AG08395 (cell line): Measurements from ENCODE around the gene NPIPB12.
"Not testable (repeated sequence)": the region's sequence is repeated elsewhere in the genome, so short reads cannot be mapped to it uniquely, and the experiment has no call there.

ENCODE experiments used
- DNase-seq: peaks from one replicate; pipeline ENCODE4 v3.0.0; 2012; ENCODE audit warnings: mixed read lengths, low spot score

NPIPB12 gene

GRCh38 chr16:29506308-29506707 lies at the start of gene NPIPB12:
Gene NPIPB12, minus strand, starts transcription at chr16:29506408.
- DNase-seq, result not testable (repeated sequence)

DNA sequence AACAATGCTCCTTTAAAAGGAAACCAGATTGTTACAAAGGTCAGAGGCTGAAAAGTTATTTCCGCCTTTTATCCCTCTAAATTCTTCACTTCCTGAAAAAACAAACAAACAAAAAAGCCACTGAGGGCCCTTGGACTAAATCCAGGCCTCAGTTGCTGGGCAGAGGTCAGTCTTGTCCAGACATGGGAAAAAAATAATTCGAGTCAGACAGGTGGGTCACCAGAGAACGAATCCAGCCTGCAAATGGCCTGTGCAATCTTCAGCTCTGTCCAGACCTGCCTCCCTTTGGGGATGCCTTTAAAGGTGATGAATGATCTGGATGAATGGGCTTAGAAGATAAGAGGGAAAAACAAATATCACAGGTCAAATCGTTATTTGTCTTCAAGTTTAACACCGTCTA lies 15.3 kb upstream of the NPIPB12 start:
- not testable (repeated sequence) for DNase-seq

- not testable (repeated sequence) for DNase-seq
These were observed 23.9 kb downstream of the NPIPB12 start for GRCh38 chr16:29482276-29482675.

DNA sequence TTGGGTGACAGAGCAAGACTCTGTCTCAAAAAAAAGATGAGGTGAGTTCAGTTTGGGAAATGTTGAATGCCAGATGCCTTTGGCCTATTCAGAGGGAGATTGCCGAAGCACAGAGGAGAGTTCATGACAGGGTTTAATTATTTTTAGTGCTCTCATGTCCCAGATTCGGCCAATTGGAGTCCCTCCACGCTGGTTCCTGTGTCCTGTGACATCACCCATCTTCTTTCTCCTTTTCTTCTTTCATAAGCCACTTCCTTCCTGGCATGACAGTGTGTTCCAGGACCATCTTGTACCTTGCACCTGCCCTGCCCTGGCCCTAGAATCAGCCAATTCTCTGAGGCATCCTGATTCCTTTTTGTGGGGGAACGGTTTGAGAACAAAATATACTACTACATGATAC lies 34.1 kb downstream of the NPIPB12 start:
- DNase-seq, result not testable (repeated sequence)

DNA sequence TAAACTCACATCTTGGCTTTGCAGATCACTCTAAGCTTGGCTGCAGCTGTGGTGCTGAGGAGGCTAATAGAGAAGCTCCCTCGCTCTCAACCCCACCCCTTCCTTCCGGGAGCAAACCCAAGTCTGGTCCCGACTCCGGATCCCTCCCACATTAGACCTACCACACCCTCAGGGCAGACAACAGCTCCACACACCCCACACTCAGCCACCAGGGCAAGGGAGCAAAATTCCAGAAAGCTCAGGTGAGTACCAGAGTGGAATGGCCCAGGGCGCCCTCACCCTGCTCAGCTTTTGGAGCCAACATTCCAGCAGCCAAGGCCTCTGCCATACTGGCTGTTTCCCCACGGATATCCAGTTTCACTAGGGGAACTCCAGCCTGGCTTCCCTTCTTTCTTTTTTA lies 36.5 kb downstream of the NPIPB12 start:
- not testable (repeated sequence) for DNase-seq

DNA sequence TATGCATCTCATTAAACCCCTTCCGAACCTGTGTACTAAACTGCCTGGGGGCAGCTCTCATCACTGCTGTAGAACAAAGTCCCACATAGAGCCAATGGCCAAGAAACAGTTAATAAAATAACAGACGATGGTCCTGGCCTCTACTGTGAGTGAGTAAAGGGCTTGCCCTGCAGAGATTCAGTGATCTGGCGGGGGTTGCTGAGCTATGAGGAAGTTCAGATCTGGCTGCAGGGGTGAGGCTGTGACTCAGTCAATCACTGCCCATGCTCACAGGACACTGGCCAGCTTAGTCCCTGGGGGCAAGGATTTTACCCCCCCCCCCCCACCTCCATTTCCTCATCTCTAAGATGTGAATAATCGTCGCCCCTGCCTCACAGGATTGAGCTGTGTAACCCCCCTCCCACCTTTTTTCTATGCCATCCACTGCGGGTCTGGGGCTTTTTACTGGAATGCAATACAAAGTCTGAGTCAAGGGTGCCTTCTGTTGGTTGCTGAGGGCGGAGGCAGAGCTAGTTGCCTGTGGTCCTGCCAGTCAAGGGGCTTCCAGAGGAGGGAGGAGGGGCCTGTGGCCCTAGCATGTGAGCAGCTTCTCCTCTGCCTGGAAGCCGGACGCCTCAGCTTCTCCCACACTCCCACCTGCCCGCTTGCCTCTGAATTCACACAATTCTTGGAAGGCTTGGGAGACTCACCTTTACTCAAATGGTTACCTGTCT lies 38.4 kb downstream of the NPIPB12 start:
- not testable (repeated sequence) for DNase-seq

- not testable (repeated sequence) for DNase-seq
These were observed 39.3 kb downstream of the NPIPB12 start for GRCh38 chr16:29466904-29467303.

DNA sequence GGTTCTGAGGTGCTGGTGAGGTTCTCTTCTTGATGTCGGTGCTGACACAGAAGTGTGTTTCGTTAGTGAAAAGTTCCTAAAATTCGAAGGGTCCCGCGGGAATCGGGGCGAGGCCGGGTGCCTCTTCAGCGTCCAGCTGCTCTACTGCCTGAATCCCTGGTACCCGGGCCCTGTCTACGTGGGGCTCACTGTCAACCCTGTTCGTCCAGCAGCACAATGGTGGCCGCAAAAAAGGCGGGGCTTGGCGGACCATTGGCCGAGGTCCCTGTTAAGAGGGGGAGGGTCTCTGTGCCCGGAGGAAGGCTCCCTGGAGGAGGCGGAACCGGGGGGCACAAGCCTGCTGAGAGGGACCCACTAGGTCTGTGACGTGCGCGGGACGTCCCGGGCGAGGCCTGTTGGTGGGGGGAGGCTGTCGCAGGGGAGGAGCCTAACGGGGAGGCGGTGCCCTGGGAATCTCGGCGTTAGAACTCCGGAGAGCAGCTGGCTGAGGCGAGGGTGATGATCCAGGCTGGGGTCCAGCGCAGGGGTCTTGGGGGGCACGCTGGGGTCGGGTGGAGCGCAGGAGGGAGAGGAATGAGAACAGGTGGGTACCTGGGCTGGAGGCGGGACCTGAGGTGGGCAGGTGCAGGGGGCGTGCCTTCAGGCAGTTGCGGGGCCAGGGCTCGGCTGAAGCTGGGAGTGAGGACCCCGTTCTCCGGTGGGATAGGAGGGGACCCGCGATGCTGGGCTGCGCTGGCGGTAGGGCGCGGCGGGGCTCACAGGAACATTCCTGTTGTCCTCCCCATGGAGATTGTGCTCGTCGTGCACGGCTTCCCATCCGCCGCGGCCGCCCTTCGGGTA lies 40.0 kb downstream of the NPIPB12 start:
- DNase-seq, result not testable (repeated sequence)

- not testable (repeated sequence) for DNase-seq
These were observed 45.6 kb downstream of the NPIPB12 start for GRCh38 chr16:29460647-29461030.

DNA sequence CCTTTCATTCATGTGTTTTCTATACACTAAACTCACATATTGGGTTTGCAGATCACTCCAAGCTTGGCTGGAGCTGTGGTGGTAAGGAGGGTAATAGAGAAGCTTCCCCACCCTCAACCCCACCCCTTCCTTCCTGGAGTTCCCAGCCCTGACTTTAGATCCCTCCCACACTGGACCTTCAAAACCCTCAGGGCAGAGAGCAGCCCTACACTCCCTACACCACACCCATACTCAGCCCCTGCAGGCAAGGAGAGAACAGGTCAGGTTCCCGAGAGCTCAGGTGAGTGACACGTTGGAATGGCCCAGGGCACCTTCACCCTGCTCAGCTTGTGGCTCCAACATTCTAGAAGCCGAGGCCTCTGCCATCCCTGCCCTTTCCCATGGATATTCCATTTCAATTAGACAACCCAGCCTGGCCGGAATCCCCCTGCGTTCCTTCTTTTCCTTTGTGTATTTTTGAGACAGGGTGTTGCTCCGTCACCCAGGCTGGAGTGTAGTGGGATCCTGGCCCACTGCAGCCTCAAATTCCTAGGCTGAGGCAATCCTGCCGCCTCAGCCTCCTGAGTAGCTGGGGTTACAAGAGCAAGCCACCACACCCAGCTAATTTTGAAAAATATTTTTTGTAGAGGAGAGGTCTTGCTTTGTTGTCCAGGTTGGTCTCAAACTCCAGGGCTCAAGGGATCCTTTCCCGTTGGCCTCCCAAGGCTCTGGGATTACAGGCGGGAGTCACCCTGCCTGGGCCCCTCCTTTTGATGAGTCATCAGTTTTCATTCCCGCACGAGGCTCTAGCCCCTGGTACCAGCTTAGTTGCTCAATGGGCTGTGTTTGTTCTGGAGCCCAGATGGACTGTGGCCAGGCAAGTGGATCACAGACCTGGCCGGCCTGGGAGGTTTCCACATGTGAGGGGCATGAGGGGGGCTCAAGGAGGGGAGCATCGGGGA lies 46.2 kb downstream of the NPIPB12 start, which contains the start of gene SULT1A4:
TSS of gene SULT1A4 (plus strand) at position 208 of the 941 bp plus-strand sequence. CDS start 1,473 bp downstream, outside the sequence.
- not testable (repeated sequence) for DNase-seq

DNA sequence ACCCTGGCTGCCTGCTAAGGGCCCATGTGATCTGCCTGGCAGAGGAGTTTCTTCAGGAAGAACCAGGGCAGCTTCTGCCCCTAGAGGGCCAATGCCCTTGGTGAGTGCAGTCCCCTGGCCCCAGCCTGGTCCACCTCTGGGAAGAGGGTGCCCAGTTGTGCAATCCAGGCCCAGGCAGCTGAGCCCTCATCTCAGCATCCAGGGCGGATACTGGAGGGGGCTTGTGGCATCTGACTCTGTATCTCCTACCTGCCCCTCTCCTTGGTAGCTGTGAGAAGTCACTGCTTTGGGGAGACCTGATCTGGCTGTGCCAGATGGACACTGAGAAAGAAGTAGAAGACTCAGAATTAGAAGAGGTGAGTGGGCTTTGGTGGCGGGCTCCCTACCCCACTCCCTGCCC lies 48.5 kb downstream of the NPIPB12 start:
- not testable (repeated sequence) for DNase-seq

- not testable (repeated sequence) for DNase-seq
These were observed 51.4 kb downstream of the NPIPB12 start for GRCh38 chr16:29454828-29455227.

- DNase-seq, result not testable (repeated sequence)
These were observed 51.9 kb downstream of the NPIPB12 start, which contains the start of the genes BOLA2 and SLX1B for GRCh38 chr16:29454269-29454668. Gene BOLA2, minus strand, starts transcription at chr16:29454351. Its CDS starts 98 bp downstream, at chr16:29454253. Gene SLX1B, plus strand, starts transcription at chr16:29454533.

GRCh38 chr16:29453754-29454153 lies 52.5 kb downstream of the NPIPB12 start:
- DNase-seq, result not testable (repeated sequence)
